RPMI7951 (cell line): ENCODE measurements around the gene KIT. TPM values are rescaled to one million over a fixed set of nuclear protein-coding genes. Genes with fewer than 3 reads are reported as not detected.

Experiments
- DNase-seq: peaks from one replicate; pipeline ENCODE4 v3.0.0-alpha.2; 2012; ENCODE audit warnings: low read depth
- total RNA-seq: library from RNA; depleted of rRNA; stranded (reverse); fragments of >200 nt; shearing (Covaris generic); gene quantifications from 2 replicates; pipeline ENCODE4 v1.2.3, GENCODE V29; 2014

The KIT gene
- total RNA-seq, 1 experiment from 2014 or later = 0.48 TPM

- no peak for DNase-seq
Measured at GRCh38 chr4:54703182-54703581, 45.4 kb downstream of the KIT start.

GRCh38 chr4:54707406-54707805 lies 49.6 kb downstream of the KIT start:
- DNase-seq = no peak

- DNase-seq = no peak
Measured at GRCh38 chr4:54708339-54709279, 50.9 kb downstream of the KIT start.

- DNase-seq = peak; percentile 1
Measured at GRCh38 chr4:54709400-54709799, 51.6 kb downstream of the KIT start.

GRCh38 chr4:54712206-54712605 lies 54.4 kb downstream of the KIT start:
- no peak for DNase-seq

GRCh38 chr4:54714631-54715030 lies 56.9 kb downstream of the KIT start:
- DNase-seq = no peak

GRCh38 chr4:54716478-54717065 lies 58.8 kb downstream of the KIT start:
- DNase-seq = no peak

- no peak for DNase-seq
Measured at GRCh38 chr4:54717694-54718093, 59.9 kb downstream of the KIT start.

- no peak for DNase-seq
Measured at GRCh38 chr4:54719378-54719777, 61.6 kb downstream of the KIT start.

- DNase-seq = no peak
Measured at GRCh38 chr4:54723220-54723619, 65.5 kb downstream of the KIT start.

- DNase-seq = no peak
Measured at GRCh38 chr4:54723820-54724219, 66.1 kb downstream of the KIT start.

GRCh38 chr4:54726907-54727306 lies 69.2 kb downstream of the KIT start:
- DNase-seq = no peak

- no peak for DNase-seq
Measured at GRCh38 chr4:54727346-54727745, 69.6 kb downstream of the KIT start.

GRCh38 chr4:54728368-54728767 lies 70.6 kb downstream of the KIT start:
- no peak for DNase-seq

- DNase-seq = no peak
Measured at GRCh38 chr4:54729256-54729655, 71.5 kb downstream of the KIT start.

GRCh38 chr4:54730581-54730980 lies 72.8 kb downstream of the KIT start:
- no peak for DNase-seq

- no peak for DNase-seq
Measured at GRCh38 chr4:54731552-54731951, 73.8 kb downstream of the KIT start.

- no peak for DNase-seq
Measured at GRCh38 chr4:54731976-54732375, 74.2 kb downstream of the KIT start.

GRCh38 chr4:54737421-54737820 lies 79.7 kb downstream of the KIT start:
- DNase-seq = no peak

GRCh38 chr4:54741202-54741601 lies 83.4 kb downstream of the KIT start:
- DNase-seq = no peak

GRCh38 chr4:54742636-54743399 lies 85.1 kb downstream of the KIT start:
- DNase-seq = no peak

- DNase-seq = no peak
Measured at GRCh38 chr4:54743562-54743961, 85.8 kb downstream of the KIT start.

- DNase-seq = no peak
Measured at GRCh38 chr4:54744487-54744886, 86.7 kb downstream of the KIT start.
